Measurements from ENCODE around the gene SLC44A1.

SLC44A1 gene

DNA sequence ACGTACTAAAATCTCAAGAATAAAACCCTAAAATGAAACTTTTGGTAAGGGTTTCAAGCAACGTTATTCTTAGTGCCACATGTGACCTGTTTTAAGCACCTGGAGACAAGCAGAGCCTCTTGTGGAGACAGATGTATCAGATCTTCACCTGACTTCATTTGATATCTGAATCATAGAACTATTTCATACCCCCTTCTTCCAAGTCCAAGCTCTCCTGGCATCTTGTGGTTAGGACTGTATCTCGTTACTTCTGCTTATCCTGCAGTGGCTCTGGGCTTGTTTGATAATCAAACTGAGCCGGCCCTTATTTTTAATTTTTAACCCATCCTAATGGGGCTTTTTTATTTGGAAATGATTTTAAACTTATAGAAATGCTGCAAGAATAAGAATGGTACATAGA, 192.3 kb downstream of the SLC44A1 start:
- TF ChIP-seq SPI1 (IDR thresholded peaks at IDR 0.05; ENCODE audit: borderline replicate concordance, low read depth) (no peak), GABPA (IDR thresholded peaks at IDR 0.05; ENCODE audit: low read depth) (no peak), POLR2AphosphoS5 (IDR thresholded peaks at IDR 0.05; ENCODE audit: low read depth) (no peak)
- TF ChIP-seq, protein P1, sequence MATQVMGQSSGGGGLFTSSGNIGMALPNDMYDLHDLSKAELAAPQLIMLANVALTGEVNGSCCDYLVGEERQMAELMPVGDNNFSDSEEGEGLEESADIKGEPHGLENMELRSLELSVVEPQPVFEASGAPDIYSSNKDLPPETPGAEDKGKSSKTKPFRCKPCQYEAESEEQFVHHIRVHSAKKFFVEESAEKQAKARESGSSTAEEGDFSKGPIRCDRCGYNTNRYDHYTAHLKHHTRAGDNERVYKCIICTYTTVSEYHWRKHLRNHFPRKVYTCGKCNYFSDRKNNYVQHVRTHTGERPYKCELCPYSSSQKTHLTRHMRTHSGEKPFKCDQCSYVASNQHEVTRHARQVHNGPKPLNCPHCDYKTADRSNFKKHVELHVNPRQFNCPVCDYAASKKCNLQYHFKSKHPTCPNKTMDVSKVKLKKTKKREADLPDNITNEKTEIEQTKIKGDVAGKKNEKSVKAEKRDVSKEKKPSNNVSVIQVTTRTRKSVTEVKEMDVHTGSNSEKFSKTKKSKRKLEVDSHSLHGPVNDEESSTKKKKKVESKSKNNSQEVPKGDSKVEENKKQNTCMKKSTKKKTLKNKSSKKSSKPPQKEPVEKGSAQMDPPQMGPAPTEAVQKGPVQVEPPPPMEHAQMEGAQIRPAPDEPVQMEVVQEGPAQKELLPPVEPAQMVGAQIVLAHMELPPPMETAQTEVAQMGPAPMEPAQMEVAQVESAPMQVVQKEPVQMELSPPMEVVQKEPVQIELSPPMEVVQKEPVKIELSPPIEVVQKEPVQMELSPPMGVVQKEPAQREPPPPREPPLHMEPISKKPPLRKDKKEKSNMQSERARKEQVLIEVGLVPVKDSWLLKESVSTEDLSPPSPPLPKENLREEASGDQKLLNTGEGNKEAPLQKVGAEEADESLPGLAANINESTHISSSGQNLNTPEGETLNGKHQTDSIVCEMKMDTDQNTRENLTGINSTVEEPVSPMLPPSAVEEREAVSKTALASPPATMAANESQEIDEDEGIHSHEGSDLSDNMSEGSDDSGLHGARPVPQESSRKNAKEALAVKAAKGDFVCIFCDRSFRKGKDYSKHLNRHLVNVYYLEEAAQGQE (IDR thresholded peaks at IDR 0.05; ENCODE audit: insufficient replicate concordance, low read depth), result no peak
- TF ChIP-seq, protein P2, sequence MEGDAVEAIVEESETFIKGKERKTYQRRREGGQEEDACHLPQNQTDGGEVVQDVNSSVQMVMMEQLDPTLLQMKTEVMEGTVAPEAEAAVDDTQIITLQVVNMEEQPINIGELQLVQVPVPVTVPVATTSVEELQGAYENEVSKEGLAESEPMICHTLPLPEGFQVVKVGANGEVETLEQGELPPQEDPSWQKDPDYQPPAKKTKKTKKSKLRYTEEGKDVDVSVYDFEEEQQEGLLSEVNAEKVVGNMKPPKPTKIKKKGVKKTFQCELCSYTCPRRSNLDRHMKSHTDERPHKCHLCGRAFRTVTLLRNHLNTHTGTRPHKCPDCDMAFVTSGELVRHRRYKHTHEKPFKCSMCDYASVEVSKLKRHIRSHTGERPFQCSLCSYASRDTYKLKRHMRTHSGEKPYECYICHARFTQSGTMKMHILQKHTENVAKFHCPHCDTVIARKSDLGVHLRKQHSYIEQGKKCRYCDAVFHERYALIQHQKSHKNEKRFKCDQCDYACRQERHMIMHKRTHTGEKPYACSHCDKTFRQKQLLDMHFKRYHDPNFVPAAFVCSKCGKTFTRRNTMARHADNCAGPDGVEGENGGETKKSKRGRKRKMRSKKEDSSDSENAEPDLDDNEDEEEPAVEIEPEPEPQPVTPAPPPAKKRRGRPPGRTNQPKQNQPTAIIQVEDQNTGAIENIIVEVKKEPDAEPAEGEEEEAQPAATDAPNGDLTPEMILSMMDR (IDR thresholded peaks at IDR 0.05; ENCODE audit: insufficient read depth, low read length), result no peak
- DNase-seq (ENCODE audit: low read depth in 1 of 2, low spot score in 1 of 2), result no peak
- Histone ChIP-seq H3K27me3 (ENCODE audit: insufficient read depth, poor library complexity, severe bottlenecking) (no peaks in the 10 kb centered on the region), H3K4me3 (replicated peaks; ENCODE audit: insufficient read depth, low read length) (no peak overlapping the region), H3K27ac (replicated peaks) (no peak overlapping the region)

- DNase-seq (ENCODE audit: low read depth in 1 of 2, low spot score in 1 of 2), result no peak
- TF ChIP-seq, protein P2 (IDR thresholded peaks at IDR 0.05; ENCODE audit: insufficient read depth, low read length), result no peak
- TF ChIP-seq GABPA (IDR thresholded peaks at IDR 0.05; ENCODE audit: low read depth) (no peak), POLR2AphosphoS5 (IDR thresholded peaks at IDR 0.05; ENCODE audit: low read depth) (no peak), SPI1 (IDR thresholded peaks at IDR 0.05; ENCODE audit: borderline replicate concordance, low read depth) (no peak)
- TF ChIP-seq, protein P1 (IDR thresholded peaks at IDR 0.05; ENCODE audit: insufficient replicate concordance, low read depth), result no peak
- Histone ChIP-seq H3K27ac (replicated peaks) (no peak overlapping the region), H3K4me3 (replicated peaks; ENCODE audit: insufficient read depth, low read length) (no peak overlapping the region), H3K27me3 (ENCODE audit: insufficient read depth, poor library complexity, severe bottlenecking) (no peaks in the 10 kb centered on the region)
These were observed 193.3 kb downstream of the SLC44A1 start for GRCh38 chr9:105437704-105438103.

GRCh38 chr9:105438141-105438806, 193.8 kb downstream of the SLC44A1 start:
- TF ChIP-seq, protein P2 (IDR thresholded peaks at IDR 0.05; ENCODE audit: insufficient read depth, low read length), result no peak
- no peak for TF ChIP-seq SPI1 (IDR thresholded peaks at IDR 0.05; ENCODE audit: borderline replicate concordance, low read depth)
- no peak for TF ChIP-seq POLR2AphosphoS5 (IDR thresholded peaks at IDR 0.05; ENCODE audit: low read depth)
- TF ChIP-seq, protein P1 (IDR thresholded peaks at IDR 0.05; ENCODE audit: insufficient replicate concordance, low read depth), result no peak
- no peak for TF ChIP-seq GABPA (IDR thresholded peaks at IDR 0.05; ENCODE audit: low read depth)
- no peak for DNase-seq (ENCODE audit: low read depth in 1 of 2, low spot score in 1 of 2)
- Histone ChIP-seq H3K27ac (replicated peaks) (no peak overlapping the region), H3K4me3 (replicated peaks; ENCODE audit: insufficient read depth, low read length) (no peak overlapping the region), H3K27me3 (ENCODE audit: insufficient read depth, poor library complexity, severe bottlenecking) (no peaks in the 10 kb centered on the region)
